H9 (cell line): ENCODE measurements around the gene IFFO2. TPM values are rescaled to one million over a fixed set of nuclear protein-coding genes. Genes with fewer than 3 reads are reported as not detected.

Experiments used
- DNase-seq: peaks from one replicate; pipeline ENCODE4 v3.0.0-alpha.2; 2017
- H2AFZ ChIP-seq: one replicate; pipeline ENCODE4 v1.6.1; 2013; ENCODE audit warnings: mild to moderate bottlenecking, low read length, control low read depth, moderate library complexity
- H2AK5ac ChIP-seq: 2 replicates; pipeline ENCODE4 v1.6.1; 2013; ENCODE audit warnings: low read length, control low read depth, mixed read lengths; ENCODE audit not compliant: insufficient read length
- H2BK120ac ChIP-seq: one replicate; pipeline ENCODE4 v1.6.1; 2013; ENCODE audit warnings: low read depth, mild to moderate bottlenecking, low read length, control low read depth, inconsistent platforms; ENCODE audit not compliant: poor library complexity, severe bottlenecking
- H2BK12ac ChIP-seq: 2 replicates; pipeline ENCODE4 v1.6.1; 2013; ENCODE audit warnings: low read length, control low read depth, mixed read lengths, low read depth; ENCODE audit not compliant: insufficient read length
- H2BK15ac ChIP-seq: 2 replicates; pipeline ENCODE4 v1.6.1; 2013; ENCODE audit warnings: low read depth, low read length, control low read depth
- H2BK20ac ChIP-seq: one replicate; pipeline ENCODE4 v1.6.1; 2013; ENCODE audit warnings: low read depth, mild to moderate bottlenecking, low read length, control low read depth, inconsistent platforms; ENCODE audit not compliant: poor library complexity, severe bottlenecking
- H2BK5ac ChIP-seq: 2 replicates; pipeline ENCODE4 v1.6.1; 2013; ENCODE audit warnings: low read length, control low read depth, mixed read lengths; ENCODE audit not compliant: insufficient read length
- H3K14ac ChIP-seq: 2 replicates; pipeline ENCODE4 v1.6.1; 2013; ENCODE audit warnings: low read length, control low read depth; ENCODE audit not compliant: insufficient read depth
- H3K18ac ChIP-seq: 2 replicates; pipeline ENCODE4 v1.6.1; 2013; ENCODE audit warnings: low read depth, mild to moderate bottlenecking, mixed read lengths, low read length, control low read depth; ENCODE audit not compliant: insufficient read length
- H3K23ac ChIP-seq: 2 replicates; pipeline ENCODE4 v1.6.1; 2013; ENCODE audit warnings: low read length, control low read depth, mixed read lengths, low read depth; ENCODE audit not compliant: insufficient read length
- H3K23me2 ChIP-seq: 2 replicates; pipeline ENCODE4 v1.6.1; 2013; ENCODE audit warnings: low read depth, mild to moderate bottlenecking, mixed read lengths, low read length, control low read depth; ENCODE audit not compliant: insufficient read length, poor library complexity, severe bottlenecking
- H3K27ac ChIP-seq: 2 replicates; pipeline ENCODE4 v1.5.1; 2013; ENCODE audit warnings: low read length, control low read depth, mixed read lengths, low read depth; ENCODE audit not compliant: insufficient read length
- H3K27me3 ChIP-seq: 2 replicates; pipeline ENCODE4 v1.6.1; 2013; ENCODE audit warnings: low read length, control low read depth, inconsistent platforms; ENCODE audit not compliant: insufficient read depth
- H3K4ac ChIP-seq: 2 replicates; pipeline ENCODE4 v1.6.1; 2013; ENCODE audit warnings: low read depth, mild to moderate bottlenecking, control low read depth, inconsistent platforms, low read length, moderate library complexity
- H3K4me1 ChIP-seq: 2 replicates; pipeline ENCODE4 v1.6.1; 2013; ENCODE audit warnings: low read length, control low read depth, inconsistent platforms; ENCODE audit not compliant: insufficient read depth
- H3K4me2 ChIP-seq: 2 replicates; pipeline ENCODE4 v1.6.1; 2013; ENCODE audit warnings: low read length, control low read depth, mixed read lengths; ENCODE audit not compliant: insufficient read length, insufficient read depth
- H3K56ac ChIP-seq: 2 replicates; pipeline ENCODE4 v1.6.1; 2013; ENCODE audit warnings: low read depth, mild to moderate bottlenecking, mixed read lengths, low read length, control low read depth; ENCODE audit not compliant: insufficient read length
- H3K79me1 ChIP-seq: 2 replicates; pipeline ENCODE4 v1.6.1; 2013; ENCODE audit warnings: low read depth, mild to moderate bottlenecking, moderate library complexity, low read length, control low read depth, inconsistent platforms; ENCODE audit not compliant: insufficient read depth, poor library complexity, severe bottlenecking
- H3K79me2 ChIP-seq: 2 replicates; pipeline ENCODE4 v1.6.1; 2013; ENCODE audit warnings: low read length, control low read depth, inconsistent platforms; ENCODE audit not compliant: insufficient read depth
- H3K9ac ChIP-seq: 2 replicates; pipeline ENCODE4 v1.6.1; 2013; ENCODE audit warnings: low read length, control low read depth, mixed read lengths; ENCODE audit not compliant: insufficient read length; ENCODE audit errors: extremely low read depth
- H3K9me3 ChIP-seq: one replicate; pipeline ENCODE4 v1.6.1; 2013; ENCODE audit warnings: low read depth, low read length, inconsistent platforms; ENCODE audit not compliant: control insufficient read depth
- H3T11ph ChIP-seq: one replicate; pipeline ENCODE4 v1.6.1; 2013; ENCODE audit warnings: mild to moderate bottlenecking, low read length, control low read depth, inconsistent platforms
- H4K20me1 ChIP-seq: one replicate; pipeline ENCODE4 v1.6.1; 2013; ENCODE audit not compliant: control insufficient read depth, insufficient read length, insufficient read depth
- H4K5ac ChIP-seq: 2 replicates; pipeline ENCODE4 v1.6.1; 2013; ENCODE audit warnings: low read depth, mild to moderate bottlenecking, mixed read lengths, low read length, control low read depth; ENCODE audit not compliant: insufficient read length
- H4K8ac ChIP-seq: replicated peaks from 2 replicates; pipeline ENCODE4 v1.6.1; 2013; ENCODE audit warnings: low read length, control low read depth, mixed read lengths, low read depth; ENCODE audit not compliant: insufficient read length
- H4K91ac ChIP-seq: 2 replicates; pipeline ENCODE4 v1.6.1; 2013; ENCODE audit warnings: low read depth, mild to moderate bottlenecking, moderate library complexity, mixed read lengths, low read length, control low read depth; ENCODE audit not compliant: insufficient read length
- H3K27ac Mint-ChIP-seq, 3 experiments: 2 replicates in 2 of 3; 3 replicates in 1 of 3; pipeline ENCODE4 v1.8.0; 2020 to 2021; ENCODE audit warnings: mixed read lengths in 3 of 3, mild to moderate bottlenecking in 1 of 3, moderate library complexity in 1 of 3
- H3K27me3 Mint-ChIP-seq: 2 replicates; pipeline ENCODE4 v1.8.0; 2021; ENCODE audit warnings: low read depth, mild to moderate bottlenecking, moderate library complexity, mixed read lengths
- H3K36me3 Mint-ChIP-seq, 3 experiments: 2 replicates in 2 of 3; 3 replicates in 1 of 3; pipeline ENCODE4 v1.8.0; 2020 to 2021; ENCODE audit warnings: low read depth in 3 of 3, mixed read lengths in 3 of 3; ENCODE audit not compliant: insufficient read depth in 1 of 3
- H3K4me1 Mint-ChIP-seq, 2 experiments: 2 replicates each; pipeline ENCODE4 v1.8.0; 2020; ENCODE audit warnings: mixed read lengths in 2 of 2
- H3K4me3 Mint-ChIP-seq, 2 experiments: 2 replicates in 1 of 2; 3 replicates in 1 of 2; pipeline ENCODE4 v1.8.0; 2020 to 2021; ENCODE audit warnings: mild to moderate bottlenecking in 2 of 2, mixed read lengths in 2 of 2, moderate library complexity in 1 of 2
- H3K9me3 Mint-ChIP-seq, 2 experiments: 2 replicates in 1 of 2; 3 replicates in 1 of 2; pipeline ENCODE4 v1.8.0; 2020; ENCODE audit warnings: mild to moderate bottlenecking in 2 of 2, mixed read lengths in 2 of 2, moderate library complexity in 1 of 2
- whole genome bisulfite sequencing: extraction: QIAGEN DNeasy Blood & Tissue Kit; methylation state at CpG from one replicate; pipeline ENCODE4 v1.1.7; 2013; ENCODE audit warnings: missing lambda C conversion rate, low lambda C conversion rate, mixed read lengths; ENCODE audit not compliant: insufficient read length; ENCODE audit errors: extremely low coverage; 5-methylcytosine and 5-hydroxymethylcytosine counted together
- total RNA-seq: library from RNA; stranded (reverse); gene quantifications from 2 replicates; pipeline ENCODE4 v1.2.1, GENCODE V29; 2021
- TF ChIP-seq, protein P1 (sequence below): fragments of 200-600 bp; sonication (generic); conservative IDR thresholded peaks from 3 replicates; pipeline ENCODE4 v1.8.0; 2021; ENCODE audit warnings: antibody characterized with exemption, mild to moderate bottlenecking

IFFO2 gene
- total RNA-seq, 1 experiment from 2014 or later, result 3.6 TPM

DNA sequence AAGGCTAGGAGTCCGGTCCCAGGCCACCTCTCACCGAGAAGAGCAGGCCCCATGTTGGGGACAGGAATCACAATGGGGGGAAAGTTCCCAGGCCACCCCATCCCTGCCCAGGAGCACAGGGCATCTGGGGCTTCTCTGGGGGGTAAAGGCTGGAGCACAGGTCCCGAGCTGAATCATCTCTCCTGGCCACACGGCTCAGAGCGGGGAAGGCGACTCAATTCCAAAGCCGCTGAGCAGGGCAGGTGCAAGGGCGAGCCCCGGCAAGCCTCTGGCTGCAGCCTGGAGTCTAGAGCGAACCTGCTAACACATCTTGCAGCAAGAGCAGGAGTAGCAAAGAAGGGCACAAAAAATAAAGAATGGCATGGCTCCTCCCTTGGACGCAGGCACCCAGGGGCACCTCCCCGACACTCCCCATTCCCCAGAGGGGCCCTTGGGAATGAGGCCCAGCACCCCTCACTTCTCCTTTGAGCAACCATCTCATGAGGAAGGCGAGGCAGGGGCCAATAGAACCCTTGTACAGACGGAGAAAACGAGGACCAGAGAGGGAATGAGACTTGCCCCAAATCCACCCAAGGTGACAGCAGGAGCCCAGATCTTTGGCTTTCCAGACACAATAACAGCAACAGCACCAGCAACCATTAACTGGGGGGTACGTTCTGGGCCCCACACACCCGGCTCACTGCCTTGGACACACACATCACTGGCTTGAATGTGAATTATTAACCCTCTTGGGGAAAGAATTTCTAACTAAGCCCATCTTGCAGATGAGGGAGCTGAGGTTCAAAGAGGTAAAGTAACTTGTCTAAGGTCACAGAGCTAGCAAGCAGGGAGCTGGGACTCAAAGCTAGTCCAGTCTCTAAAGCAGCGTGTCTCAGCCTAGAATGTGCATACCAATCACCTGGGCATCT, 33.4 kb downstream of the IFFO2 start:
- Histone ChIP-seq H4K20me1 (no peaks in the 10 kb centered on the region), H2BK20ac (no peak overlapping the region), H3K4ac (no peak overlapping the region), H2BK120ac (no peak overlapping the region), H2BK12ac (no peak overlapping the region), H3K79me2 (no peaks in the 10 kb centered on the region), H3K56ac (no peak overlapping the region), H3K27ac (no peak overlapping the region), H4K5ac (no peak overlapping the region), H4K91ac (no peak overlapping the region), H3K14ac (no peak overlapping the region; the same call in 1 of the 2 replicates), H3K9me3 (no peaks in the 10 kb centered on the region), H3K79me1 (no peaks in the 10 kb centered on the region), H2AK5ac (no peak overlapping the region), H3K18ac (no peak overlapping the region), H3K23ac (no peak overlapping the region), H2BK15ac (no peak overlapping the region), H2AFZ (no peak overlapping the region), H3K27me3 (no peaks in the 10 kb centered on the region), H4K8ac (no peak overlapping the region), H3K23me2 (no peaks in the 10 kb centered on the region), H3K9ac (no peak overlapping the region), H3K4me2 (no peak overlapping the region), H3T11ph (no peak overlapping the region), H2BK5ac (no peak overlapping the region), H3K4me1 (no peaks in the 10 kb centered on the region)
- DNase-seq, result no peak
- WGBS, result no CpG with 5 or more reads among the region's 18 CpGs
- peaks cover 19 to 29% of the 10 kb centered on the region in 2 experiments for H3K4me1 Mint-ChIP-seq
- peaks cover 0 to 5% (median 2%) of the 10 kb centered on the region in 3 experiments; a peak in 4 of 7 replicates for H3K36me3 Mint-ChIP-seq
- peaks cover 2 to 4% of the 10 kb centered on the region in 2 experiments; a peak in 3 of 5 replicates for H3K9me3 Mint-ChIP-seq
- no peaks in the 10 kb centered on the region for H3K27me3 Mint-ChIP-seq
- TF ChIP-seq, protein P1, sequence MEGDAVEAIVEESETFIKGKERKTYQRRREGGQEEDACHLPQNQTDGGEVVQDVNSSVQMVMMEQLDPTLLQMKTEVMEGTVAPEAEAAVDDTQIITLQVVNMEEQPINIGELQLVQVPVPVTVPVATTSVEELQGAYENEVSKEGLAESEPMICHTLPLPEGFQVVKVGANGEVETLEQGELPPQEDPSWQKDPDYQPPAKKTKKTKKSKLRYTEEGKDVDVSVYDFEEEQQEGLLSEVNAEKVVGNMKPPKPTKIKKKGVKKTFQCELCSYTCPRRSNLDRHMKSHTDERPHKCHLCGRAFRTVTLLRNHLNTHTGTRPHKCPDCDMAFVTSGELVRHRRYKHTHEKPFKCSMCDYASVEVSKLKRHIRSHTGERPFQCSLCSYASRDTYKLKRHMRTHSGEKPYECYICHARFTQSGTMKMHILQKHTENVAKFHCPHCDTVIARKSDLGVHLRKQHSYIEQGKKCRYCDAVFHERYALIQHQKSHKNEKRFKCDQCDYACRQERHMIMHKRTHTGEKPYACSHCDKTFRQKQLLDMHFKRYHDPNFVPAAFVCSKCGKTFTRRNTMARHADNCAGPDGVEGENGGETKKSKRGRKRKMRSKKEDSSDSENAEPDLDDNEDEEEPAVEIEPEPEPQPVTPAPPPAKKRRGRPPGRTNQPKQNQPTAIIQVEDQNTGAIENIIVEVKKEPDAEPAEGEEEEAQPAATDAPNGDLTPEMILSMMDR, result no peak
- H3K27ac Mint-ChIP-seq, result peak overlapping the region in 1 of 3 experiments; percentile 86; a peak in 1 of 7 replicates
- no peak overlapping the region for H3K4me3 Mint-ChIP-seq
